Medulla oblongata (tissue), 1 donor: Measurements from ENCODE around the gene KCTD11.
A peak's percentile ranks its signal among the peaks of the same experiment; 100 is the strongest.
"Not testable (repeated sequence)": the region's sequence is repeated elsewhere in the genome, so short reads cannot be mapped to it uniquely, and the experiment has no call there.

Experiments used
- DNase-seq: peaks from one replicate; pipeline ENCODE4 v3.0.0-alpha.2; 2015; ENCODE audit errors: extremely low spot score

Gene KCTD11

DNA sequence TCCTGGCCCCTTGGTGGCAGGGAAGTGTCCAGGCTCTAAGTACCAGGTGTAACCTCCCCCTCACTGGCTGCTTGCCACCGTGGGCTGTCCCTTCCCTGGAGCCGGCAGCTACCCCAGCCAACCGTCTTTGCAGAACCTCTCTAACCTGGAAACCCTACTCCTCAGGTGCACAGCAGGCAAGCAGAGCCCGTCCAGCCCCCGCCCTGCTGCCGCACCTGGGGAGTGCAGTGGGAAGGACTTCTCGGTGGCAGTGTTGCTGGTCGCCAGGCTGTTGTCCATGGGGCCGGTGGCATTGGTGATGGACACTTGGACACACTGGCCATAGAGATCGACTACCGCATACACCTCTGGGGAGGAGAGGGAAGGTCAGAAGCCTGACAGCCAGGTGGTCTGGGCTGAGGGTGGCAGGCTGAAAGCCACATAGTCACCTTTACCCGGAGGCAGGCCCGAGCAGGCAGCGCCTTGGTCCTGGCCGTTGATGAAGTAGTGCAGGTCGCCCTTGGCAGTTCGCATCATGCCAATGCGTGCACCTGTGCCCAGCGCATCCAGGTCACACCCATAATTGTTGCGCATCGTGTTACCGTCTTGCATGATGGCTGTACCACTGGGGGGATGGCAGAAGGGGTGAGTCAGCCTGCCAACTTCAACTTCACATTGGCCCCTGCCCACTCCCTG, 29.3 kb upstream of the KCTD11 start:
- DNase-seq = no peak

DNA sequence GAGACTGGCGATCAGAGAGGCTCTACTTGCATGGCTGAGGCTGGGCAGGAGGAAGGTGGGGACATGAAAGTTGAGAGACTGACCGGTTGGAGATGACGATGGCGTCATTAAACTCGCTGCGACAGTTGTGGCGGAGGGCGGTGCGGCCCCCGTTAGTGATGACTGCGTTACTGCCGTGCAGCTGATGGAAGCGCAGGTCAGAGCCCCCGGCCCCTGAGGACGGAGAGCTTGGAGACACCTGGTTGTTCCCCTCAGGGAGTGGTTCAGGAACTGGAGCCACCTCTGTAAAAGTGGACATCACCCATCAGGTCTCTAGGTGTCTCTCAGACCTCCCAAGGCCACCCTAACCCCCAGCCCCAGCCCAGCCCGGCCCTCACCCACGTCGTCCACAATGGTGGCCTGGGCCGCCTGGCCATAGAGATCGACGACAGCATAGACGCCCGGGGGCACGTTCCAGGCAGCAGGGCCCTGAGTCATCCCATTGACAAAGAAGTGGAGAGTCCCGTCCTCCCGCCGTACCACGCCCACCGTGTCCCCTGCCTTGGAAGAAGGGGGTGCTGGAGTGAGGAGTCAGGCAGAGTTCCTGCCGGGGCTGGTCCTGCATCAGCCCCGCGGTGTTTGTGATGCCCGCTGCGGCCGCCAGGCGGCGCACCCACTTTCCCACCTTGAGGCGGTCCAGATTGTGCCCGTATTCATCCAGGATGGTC, 28.1 kb upstream of the KCTD11 start:
- no peak for DNase-seq

DNA sequence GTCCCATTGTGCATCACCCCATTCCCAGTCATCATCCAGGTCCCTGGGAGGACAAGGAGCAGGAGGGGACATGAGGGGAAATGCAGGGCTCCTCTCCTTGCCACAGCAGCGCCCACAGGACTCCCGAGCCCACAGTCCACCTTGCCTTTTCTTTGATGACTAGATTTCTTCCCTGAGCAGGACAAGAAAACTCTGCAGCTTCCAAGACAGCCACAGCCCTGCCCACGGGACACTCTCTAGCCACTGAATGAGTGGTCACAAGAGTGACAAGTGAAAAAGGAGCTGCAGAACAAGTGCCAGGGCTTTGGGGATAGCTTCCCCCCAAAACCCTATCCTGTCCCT, 27.6 kb upstream of the KCTD11 start:
- DNase-seq = no peak

DNA sequence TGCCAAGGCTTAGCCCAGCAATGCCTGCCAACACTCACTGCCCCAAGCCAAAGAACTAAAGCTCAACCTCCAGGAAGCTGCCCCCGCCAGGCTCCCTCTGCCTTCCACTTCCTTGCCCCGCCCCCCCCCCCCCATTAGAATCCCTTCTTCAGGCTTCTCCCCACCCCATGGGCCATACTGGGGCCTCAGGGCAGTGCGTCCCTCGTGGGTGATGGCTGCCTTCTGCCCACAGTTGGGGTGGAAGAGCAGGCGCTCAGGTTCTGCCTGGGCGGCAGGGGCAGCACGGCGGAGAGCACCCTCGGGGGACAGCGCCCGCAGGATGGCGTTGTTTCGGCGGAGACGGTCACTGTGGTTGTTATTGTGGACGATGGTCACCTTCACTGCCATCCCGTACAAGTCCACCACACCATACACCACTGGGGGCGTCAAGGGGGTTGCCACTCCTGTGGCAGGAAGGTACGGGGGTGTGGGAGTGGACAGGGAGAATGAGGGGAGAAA, 26.9 kb upstream of the KCTD11 start:
- no peak for DNase-seq

GRCh38 chr17:7326186-7326585, 25.8 kb upstream of the KCTD11 start:
- DNase-seq = no peak

- no peak for DNase-seq
These were observed 24.9 kb upstream of the KCTD11 start for GRCh38 chr17:7327056-7327455.

DNA sequence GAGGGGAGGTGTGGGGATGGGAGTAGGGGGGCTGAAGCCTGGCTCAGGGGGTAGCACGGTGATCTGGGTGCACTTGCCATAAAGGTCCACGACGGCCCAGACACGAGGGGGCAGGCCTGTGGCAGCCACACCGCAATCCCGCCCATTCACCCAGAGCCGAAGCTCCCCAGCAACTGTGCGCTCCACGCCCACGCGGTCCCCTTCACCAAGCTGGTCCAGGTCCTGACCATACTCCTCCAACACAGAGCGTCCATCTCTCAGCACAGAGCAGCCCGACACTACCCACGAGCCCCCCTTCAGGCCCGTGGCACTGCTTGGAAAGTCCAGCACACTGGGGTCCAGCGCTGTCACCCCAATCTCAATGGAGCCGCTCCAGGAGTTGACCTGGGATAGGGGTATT, 24.5 kb upstream of the KCTD11 start:
- DNase-seq = no peak

- DNase-seq = no peak
These were observed 24.0 kb upstream of the KCTD11 start for GRCh38 chr17:7328009-7328408.

GRCh38 chr17:7328840-7329373, 23.1 kb upstream of the KCTD11 start, which contains the start of gene NEURL4:
TSS of gene NEURL4 (minus strand) at chr17:7329335. CDS start at chr17:7329312, 23 bp downstream.
- peak; percentile 24 for DNase-seq

GRCh38 chr17:7329374-7329996, 22.5 kb upstream of the KCTD11 start:
- DNase-seq = peak; percentile 98

- peak; percentile 87 for DNase-seq
These were observed 21.8 kb upstream of the KCTD11 start for GRCh38 chr17:7329997-7330637.

GRCh38 chr17:7330638-7331015, 21.3 kb upstream of the KCTD11 start:
- DNase-seq = no peak

GRCh38 chr17:7332111-7332510, 19.9 kb upstream of the KCTD11 start:
- no peak for DNase-seq

GRCh38 chr17:7332600-7333069, 19.3 kb upstream of the KCTD11 start:
- DNase-seq = not testable (repeated sequence)

DNA sequence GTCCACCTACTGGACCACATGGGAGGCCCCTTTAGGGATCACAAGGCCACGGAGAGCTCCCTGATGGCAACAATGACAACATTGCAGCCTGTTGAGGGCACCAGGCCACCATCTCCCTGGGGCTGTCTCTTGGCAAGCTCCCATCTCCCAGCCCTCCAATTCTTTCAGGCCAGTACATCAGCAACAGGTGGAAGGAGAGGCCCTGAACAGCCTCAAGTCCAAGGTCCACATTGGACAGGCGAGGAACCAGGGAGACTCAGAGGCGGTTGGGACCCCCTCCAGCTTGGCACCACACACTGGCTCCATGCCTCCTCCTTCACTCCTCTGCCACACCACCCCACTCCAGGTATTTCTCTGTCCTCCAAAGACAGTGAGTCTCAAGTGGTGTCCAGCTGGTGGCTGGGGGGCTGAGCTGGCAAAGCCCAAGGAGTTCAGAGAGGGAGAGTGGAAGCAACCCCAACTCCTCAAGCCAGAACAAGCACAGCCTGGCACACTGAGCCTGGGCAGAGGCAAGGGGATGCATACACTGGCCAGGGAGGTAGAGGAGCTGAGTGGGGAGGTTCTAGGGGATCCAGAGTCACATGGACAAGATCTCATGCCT, 16.9 kb upstream of the KCTD11 start:
- DNase-seq = no peak

DNA sequence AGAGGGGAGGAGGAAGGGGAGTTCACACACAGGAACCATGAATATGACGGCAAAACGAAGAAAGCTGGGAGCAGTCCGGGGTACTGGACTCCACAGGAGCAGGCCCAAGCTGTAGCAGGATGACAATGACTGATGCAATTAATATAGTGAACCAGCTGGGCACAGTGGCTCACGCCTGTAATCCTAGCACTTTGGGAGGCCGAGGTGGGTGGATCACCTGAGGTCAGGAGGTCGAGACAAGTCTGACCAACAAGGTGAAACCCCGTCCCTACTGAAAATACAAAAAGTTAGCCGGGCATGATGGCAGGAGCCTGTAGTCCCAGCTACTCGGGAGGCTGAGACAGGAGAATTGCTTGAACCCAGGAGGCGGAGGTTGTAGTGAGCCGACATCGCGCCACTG, 16.2 kb upstream of the KCTD11 start:
- DNase-seq = not testable (repeated sequence)

- DNase-seq = no peak
These were observed 15.5 kb upstream of the KCTD11 start, which contains the start of gene ACAP1 for GRCh38 chr17:7336240-7337175. TSS of gene ACAP1 (plus strand) at chr17:7336529. CDS start at chr17:7336735, 206 bp downstream.

DNA sequence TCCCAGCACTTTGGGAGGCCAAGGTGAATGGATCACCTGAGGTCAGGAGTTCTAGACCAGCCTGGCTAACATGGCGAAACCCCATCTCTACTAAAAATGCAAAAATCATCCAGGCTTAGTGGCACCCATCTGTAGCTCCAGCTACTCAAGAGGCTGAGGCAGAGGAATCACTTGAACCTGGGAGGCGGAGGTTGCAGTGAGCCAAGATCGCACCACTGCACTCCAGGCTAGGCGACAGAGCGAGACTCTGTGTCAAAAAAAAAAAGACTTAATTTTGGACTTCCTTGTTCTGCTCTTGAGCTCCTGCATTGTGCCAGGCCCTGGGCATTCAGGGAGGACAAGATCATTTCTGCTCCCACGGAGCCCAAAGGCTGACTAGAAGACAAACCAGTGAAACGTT, 14.4 kb upstream of the KCTD11 start:
- not testable (repeated sequence) for DNase-seq

DNA sequence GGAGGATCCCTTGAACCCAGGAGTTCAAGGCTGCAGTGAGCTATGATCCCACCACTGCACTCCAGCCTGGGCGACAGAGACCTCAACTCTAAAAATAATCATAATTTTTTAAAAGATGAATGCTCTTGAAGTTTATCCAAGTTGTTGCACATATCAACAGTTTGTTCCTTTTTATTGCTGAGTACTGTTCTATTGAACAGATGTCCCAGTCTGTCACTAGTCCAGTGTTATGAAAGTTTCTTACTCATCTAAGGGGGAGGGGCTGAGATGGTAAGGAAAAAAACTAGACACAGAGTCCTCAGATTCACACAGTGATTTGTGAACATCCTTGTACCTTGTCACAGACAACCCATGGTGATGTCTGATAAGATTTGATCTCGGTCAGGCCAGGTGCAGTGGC, 11.8 kb upstream of the KCTD11 start:
- DNase-seq = no peak

GRCh38 chr17:7341842-7342241, 10.1 kb upstream of the KCTD11 start:
- no peak for DNase-seq
